T-helper 2 cell treated with Interferon-gamma antibody and Interleukin-4, amounts not matched to agents 5 μg/mL and 100 μg/mL, for 36 hours (primary cell): ENCODE measurements around the gene THAP8.

Experiments
- DNase-seq: peaks from one replicate; pipeline ENCODE4 v3.0.0; 2021; ENCODE audit warnings: low spot score
- H3K27ac Mint-ChIP-seq: one replicate; pipeline ENCODE4 v1.8.0; 2021; ENCODE audit warnings: mild to moderate bottlenecking, mixed read lengths
- H3K27me3 Mint-ChIP-seq: one replicate; pipeline ENCODE4 v1.8.0; 2021; ENCODE audit warnings: low read depth, mixed read lengths
- H3K36me3 Mint-ChIP-seq: one replicate; pipeline ENCODE4 v1.8.0; 2021; ENCODE audit warnings: low read depth, mixed read lengths
- H3K4me1 Mint-ChIP-seq: one replicate; pipeline ENCODE4 v1.8.0; 2021; ENCODE audit warnings: low read depth, mixed read lengths
- H3K4me3 Mint-ChIP-seq: one replicate; pipeline ENCODE4 v1.8.0; 2022; ENCODE audit warnings: mild to moderate bottlenecking, moderate library complexity, mixed read lengths
- H3K9me3 Mint-ChIP-seq: one replicate; pipeline ENCODE4 v1.8.0; 2021; ENCODE audit warnings: mixed read lengths

Gene THAP8

GRCh38 chr19:36008336-36008978, 45.6 kb downstream of the THAP8 start, which contains the start of gene SYNE4:
TSS of gene SYNE4 (minus strand) at chr19:36008813. CDS start at chr19:36008681, 132 bp downstream.
- no peak for DNase-seq
- Mint-ChIP-seq H3K27me3 (no peaks in the 10 kb centered on the region), H3K36me3 (peaks cover 10% of the 10 kb centered on the region), H3K4me1 (peaks cover 24% of the 10 kb centered on the region), H3K27ac (peak within 1 kb of the TSS; percentile 75), H3K9me3 (no peaks in the 10 kb centered on the region), H3K4me3 (peak within 1 kb of the TSS; percentile 76)

GRCh38 chr19:36006955-36007354, 47.1 kb downstream of the THAP8 start:
- peaks cover 15% of the 10 kb centered on the region for H3K4me1 Mint-ChIP-seq
- H3K9me3 Mint-ChIP-seq, result no peaks in the 10 kb centered on the region
- no peak overlapping the region for H3K4me3 Mint-ChIP-seq
- peaks cover 10% of the 10 kb centered on the region for H3K36me3 Mint-ChIP-seq
- no peak for DNase-seq
- no peaks in the 10 kb centered on the region for H3K27me3 Mint-ChIP-seq
- no peak overlapping the region for H3K27ac Mint-ChIP-seq

DNA sequence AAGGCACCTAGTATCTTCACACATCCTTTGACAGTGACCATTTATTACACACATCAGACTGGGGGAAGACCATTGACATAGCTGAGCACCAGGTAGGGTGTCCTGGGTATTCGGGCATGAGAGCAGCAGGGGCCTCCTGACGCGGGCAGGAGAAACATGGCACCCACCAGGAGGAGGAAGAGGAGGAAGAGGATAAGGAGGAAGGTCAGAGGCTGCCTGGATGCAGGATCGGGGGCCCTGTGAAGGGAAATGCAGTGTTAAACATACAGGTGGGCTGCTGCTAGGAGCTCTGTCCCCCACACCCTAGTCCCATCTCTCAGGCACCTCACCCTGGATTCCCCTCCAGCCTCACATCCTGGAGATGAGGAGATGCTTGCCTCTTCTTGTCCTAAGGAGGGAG, 50.8 kb downstream of the THAP8 start:
- Mint-ChIP-seq H3K27ac (no peak overlapping the region), H3K4me3 (no peak overlapping the region), H3K36me3 (peaks cover 4% of the 10 kb centered on the region), H3K9me3 (no peaks in the 10 kb centered on the region), H3K4me1 (peaks cover 2% of the 10 kb centered on the region), H3K27me3 (no peaks in the 10 kb centered on the region)
- no peak for DNase-seq

- Mint-ChIP-seq H3K27me3 (no peaks in the 10 kb centered on the region), H3K4me3 (no peak overlapping the region), H3K9me3 (no peaks in the 10 kb centered on the region), H3K4me1 (peaks cover 9% of the 10 kb centered on the region), H3K36me3 (peaks cover 10% of the 10 kb centered on the region), H3K27ac (no peak overlapping the region)
- DNase-seq, result no peak
Observed at GRCh38 chr19:36001605-36002004, 52.5 kb downstream of the THAP8 start.

GRCh38 chr19:35996777-35997176, 57.3 kb downstream of the THAP8 start:
- Mint-ChIP-seq H3K27ac (no peak overlapping the region), H3K36me3 (peaks cover 17% of the 10 kb centered on the region)

DNA sequence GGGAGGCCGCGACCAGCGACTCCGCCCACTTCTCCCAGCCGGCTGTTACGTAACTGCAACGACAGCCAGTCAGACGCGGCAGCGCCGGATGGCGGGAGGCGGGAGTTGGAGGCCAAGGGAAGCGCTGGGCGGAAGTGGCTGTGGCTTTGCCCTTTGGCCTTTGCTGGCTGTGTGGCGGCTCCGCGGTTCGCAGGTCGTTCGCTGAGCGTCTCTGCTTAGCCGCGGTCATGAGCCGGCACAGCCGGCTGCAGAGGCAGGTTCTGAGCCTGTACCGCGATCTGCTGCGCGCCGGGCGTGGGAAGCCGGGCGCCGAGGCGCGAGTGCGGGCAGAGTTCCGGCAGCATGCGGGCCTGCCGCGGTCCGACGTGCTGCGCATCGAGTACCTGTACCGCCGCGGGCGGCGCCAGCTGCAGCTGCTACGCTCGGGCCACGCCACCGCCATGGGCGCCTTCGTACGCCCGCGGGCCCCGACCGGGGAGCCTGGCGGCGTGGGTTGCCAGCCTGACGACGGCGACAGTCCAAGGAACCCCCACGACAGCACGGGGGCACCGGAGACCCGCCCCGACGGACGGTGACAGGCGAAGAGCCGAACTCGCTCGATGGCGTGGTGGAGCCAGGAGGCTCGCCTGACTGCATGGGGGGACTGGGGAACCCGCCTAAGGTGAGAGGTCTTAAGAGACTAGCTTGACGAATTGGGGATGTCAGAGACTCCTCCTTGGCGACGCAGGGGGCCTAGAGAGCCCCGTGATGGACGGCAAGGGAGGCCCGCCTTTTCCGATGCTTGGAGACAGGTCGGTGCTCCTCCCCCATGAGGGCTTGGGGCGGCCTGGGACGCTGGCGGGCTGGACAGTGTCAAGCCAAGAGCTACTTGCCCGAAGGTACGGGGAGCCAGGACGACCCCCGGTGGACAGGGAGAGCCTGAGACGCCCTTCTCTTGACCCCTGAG, 58.8 kb downstream of the THAP8 start, which contains the start of gene SDHAF1:
SDHAF1 (plus strand) TSS at position 141 of the 946 bp plus-strand sequence; CDS start at position 228, 87 bp downstream.
- peak within 1 kb of the TSS; percentile 92 for H3K4me3 Mint-ChIP-seq
- peaks cover 14% of the 10 kb centered on the region for H3K36me3 Mint-ChIP-seq
- H3K27ac Mint-ChIP-seq, result peak within 1 kb of the TSS; percentile 87
- H3K9me3 Mint-ChIP-seq, result no peaks in the 10 kb centered on the region
- peaks cover 23% of the 10 kb centered on the region for H3K4me1 Mint-ChIP-seq
- peak; percentile 94 for DNase-seq
- peaks cover 2% of the 10 kb centered on the region for H3K27me3 Mint-ChIP-seq

More at GRCh38 chr19:35996777-35997176, 57.3 kb downstream of the THAP8 start:
- peaks cover 24% of the 10 kb centered on the region for H3K4me1 Mint-ChIP-seq
- no peaks in the 10 kb centered on the region for H3K9me3 Mint-ChIP-seq
- H3K4me3 Mint-ChIP-seq, result peak overlapping the region; percentile 92
- no peaks in the 10 kb centered on the region for H3K27me3 Mint-ChIP-seq
- DNase-seq, result no peak

DNA sequence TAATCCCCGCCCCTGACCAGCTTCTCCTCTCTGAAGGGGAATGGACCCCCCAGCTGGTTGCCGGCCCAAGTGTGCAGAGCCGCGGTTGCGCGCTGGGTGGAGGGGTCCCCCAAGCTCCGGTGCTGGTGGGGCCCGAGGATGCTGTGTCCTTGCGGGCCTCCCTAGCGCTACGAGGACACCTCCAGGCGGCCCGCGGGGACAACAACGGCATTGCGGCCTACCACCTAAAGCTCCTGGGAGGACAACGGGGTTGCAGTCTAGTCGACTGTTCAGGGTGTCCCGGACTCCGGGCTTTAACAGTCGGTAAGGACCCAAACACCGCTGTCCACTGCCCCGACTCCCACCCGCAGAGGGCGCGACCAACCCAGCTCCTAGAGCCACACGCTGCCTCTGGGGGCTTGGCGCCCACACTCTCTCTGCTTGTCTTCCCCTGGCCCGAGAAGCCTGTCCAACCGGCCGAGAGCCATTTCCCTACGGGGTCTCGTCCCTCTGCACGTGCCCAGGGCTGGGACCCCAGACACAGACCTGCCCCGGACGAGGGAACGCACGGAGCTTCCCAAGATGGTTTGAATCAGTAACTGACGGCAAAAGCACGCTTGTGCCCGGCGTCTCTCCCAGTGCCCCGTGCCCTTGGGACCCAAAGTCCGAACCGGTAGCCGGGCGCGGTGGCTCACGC, 60.0 kb downstream of the THAP8 start:
- peaks cover under 1% of the 10 kb centered on the region for H3K9me3 Mint-ChIP-seq
- no peak overlapping the region for H3K27ac Mint-ChIP-seq
- DNase-seq, result no peak
- peaks cover 23% of the 10 kb centered on the region for H3K4me1 Mint-ChIP-seq
- H3K36me3 Mint-ChIP-seq, result peaks cover 13% of the 10 kb centered on the region
- H3K27me3 Mint-ChIP-seq, result peaks cover 2% of the 10 kb centered on the region
- peak overlapping the region; percentile 65 for H3K4me3 Mint-ChIP-seq

DNA sequence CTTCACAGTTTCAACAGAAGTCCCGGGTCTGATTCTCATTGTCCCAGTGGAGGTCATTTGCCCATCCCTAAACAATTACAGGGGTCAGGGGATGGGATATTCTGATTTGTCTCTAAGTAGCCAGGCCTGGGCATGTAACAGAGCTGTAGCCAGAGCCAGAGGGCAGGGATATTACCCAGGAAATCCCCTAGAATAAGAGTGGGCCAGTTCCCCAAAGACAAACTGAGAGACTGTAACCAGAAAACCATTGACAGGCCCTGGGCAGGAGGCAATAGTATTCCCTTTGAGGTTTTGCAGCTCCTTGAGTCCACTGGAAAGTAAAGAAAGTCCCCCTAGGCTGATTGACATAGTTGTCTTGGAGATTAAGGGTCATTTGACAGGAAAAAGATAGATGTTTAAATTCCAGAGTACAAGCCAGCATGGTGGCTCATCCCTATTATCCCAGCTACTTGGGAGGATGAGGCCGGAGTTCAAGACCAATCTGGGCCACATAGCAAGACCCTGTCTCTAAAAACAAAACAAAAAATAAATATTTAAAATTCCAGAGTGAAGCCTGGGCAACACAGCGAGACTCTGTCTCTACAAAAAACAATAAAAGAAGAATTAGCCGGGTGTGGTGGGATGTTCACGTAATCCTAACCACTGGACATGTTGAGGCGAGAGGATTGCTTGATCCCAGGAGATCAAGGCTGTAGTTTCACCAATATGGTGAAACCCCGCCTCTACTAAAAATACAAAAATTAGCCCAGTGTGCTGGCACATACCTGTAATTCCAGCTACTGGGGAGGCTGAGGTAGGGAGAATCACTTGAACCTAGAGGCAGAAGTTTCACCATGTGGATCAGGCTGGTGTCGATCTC, 60.9 kb downstream of the THAP8 start:
- peaks cover 12% of the 10 kb centered on the region for H3K27me3 Mint-ChIP-seq

GRCh38 chr19:35991731-35992450, 62.2 kb downstream of the THAP8 start:
- H3K4me3 Mint-ChIP-seq, result no peak overlapping the region

More for the DNA sequence above, 60.9 kb downstream of the THAP8 start:
- Mint-ChIP-seq H3K9me3 (peaks cover 5% of the 10 kb centered on the region), H3K27ac (no peak overlapping the region), H3K36me3 (peaks cover 13% of the 10 kb centered on the region), H3K4me1 (peaks cover 23% of the 10 kb centered on the region), H3K4me3 (no peak overlapping the region)
- DNase-seq, result no peak

GRCh38 chr19:35990771-35991730, 63.0 kb downstream of the THAP8 start:
- Mint-ChIP-seq H3K4me3 (no peak overlapping the region), H3K9me3 (peaks cover 5% of the 10 kb centered on the region), H3K4me1 (peaks cover 10% of the 10 kb centered on the region), H3K27ac (no peak overlapping the region), H3K36me3 (peaks cover 3% of the 10 kb centered on the region), H3K27me3 (peaks cover 26% of the 10 kb centered on the region)
- DNase-seq, result no peak

More at GRCh38 chr19:35991731-35992450, 62.2 kb downstream of the THAP8 start:
- H3K9me3 Mint-ChIP-seq, result peaks cover 5% of the 10 kb centered on the region
- H3K4me1 Mint-ChIP-seq, result peaks cover 18% of the 10 kb centered on the region
- H3K27me3 Mint-ChIP-seq, result peaks cover 19% of the 10 kb centered on the region
- no peak overlapping the region for H3K27ac Mint-ChIP-seq
- H3K36me3 Mint-ChIP-seq, result peaks cover 8% of the 10 kb centered on the region
- DNase-seq, result no peak

DNA sequence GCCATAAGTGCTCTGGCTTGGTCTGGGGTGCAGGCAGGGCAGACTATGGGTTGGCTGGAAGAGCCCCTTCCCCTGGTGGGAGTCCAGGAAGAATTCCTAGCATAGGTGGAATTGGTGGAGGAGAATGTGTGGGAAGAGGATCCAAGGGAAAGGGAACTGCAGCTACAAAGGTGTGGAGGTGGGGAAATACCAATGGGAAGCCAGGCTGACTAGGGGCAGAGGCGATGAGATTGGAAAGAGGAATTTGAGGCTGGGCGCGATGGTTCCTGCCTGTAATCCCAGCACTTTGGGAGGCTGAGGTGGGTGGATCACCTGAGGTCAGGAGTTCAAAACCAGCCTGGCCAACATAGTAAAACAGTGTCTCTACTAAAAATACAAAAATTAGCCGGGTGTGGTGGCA, 63.9 kb downstream of the THAP8 start:
- Mint-ChIP-seq H3K9me3 (peaks cover 5% of the 10 kb centered on the region), H3K4me1 (peaks cover 5% of the 10 kb centered on the region), H3K27me3 (peaks cover 35% of the 10 kb centered on the region), H3K4me3 (no peak overlapping the region), H3K36me3 (no peaks in the 10 kb centered on the region), H3K27ac (no peak overlapping the region)
- DNase-seq, result no peak

DNA sequence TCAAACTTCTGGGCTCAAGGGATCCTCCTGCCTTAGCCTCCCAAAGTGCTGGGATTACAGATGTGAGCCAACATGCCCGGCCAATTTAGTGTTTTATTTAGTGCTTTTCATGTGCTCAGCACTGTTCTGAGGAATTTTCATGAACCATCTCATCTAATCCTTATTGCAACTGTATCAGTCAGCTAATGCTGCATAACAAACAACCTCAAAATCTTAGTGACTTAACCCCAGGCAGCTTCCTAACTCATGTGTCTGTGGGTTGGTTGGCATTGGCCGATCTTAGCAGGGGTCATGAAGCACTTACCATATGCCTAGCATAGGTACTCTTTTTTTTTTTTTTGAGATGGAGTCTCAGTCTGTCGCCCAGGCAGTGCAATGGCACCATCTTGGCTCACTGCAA, 65.3 kb downstream of the THAP8 start:
- no peaks in the 10 kb centered on the region for H3K36me3 Mint-ChIP-seq
- no peaks in the 10 kb centered on the region for H3K4me1 Mint-ChIP-seq
- H3K9me3 Mint-ChIP-seq, result peaks cover 5% of the 10 kb centered on the region
- no peak overlapping the region for H3K27ac Mint-ChIP-seq
- DNase-seq, result no peak
- H3K27me3 Mint-ChIP-seq, result peaks cover 45% of the 10 kb centered on the region
- no peak overlapping the region for H3K4me3 Mint-ChIP-seq
